CD4-positive, alpha-beta T cell treated with Interleukin-10 for 1 hour (primary cell): ENCODE measurements around the gene RPL10L.

Experiments used
- DNase-seq: peaks from one replicate; pipeline ENCODE4 v3.0.0-alpha.2; 2020

The RPL10L gene

DNA sequence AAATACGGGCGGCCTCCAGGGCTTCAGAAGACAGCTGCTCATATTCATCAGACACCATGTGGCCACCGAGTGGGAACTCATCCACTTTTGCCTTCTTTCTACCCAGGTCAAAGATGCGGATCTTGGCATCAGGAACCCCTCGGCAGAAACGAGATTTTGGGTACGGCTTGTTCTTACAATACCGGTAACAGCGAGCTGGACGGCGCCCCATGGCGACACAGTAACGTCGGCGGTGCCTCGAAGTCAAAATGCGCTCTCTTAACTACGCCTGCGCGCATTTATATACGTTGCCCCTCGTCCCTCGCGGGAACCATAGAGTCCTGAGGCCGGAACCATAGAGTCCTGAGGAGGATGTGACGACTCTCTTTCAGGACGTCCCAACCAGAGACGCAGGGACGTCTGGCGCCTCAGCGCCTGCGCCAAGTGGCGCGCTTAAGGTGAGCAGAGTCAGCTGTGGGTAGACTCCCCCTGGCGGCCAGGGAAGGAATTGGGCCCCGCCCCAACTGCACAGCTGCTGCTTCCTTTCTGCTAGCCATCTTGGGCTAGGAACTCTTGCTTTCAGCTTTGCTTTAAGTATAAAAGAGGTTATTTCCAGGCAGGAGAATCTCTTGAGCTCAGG is at the start of gene RPL10L:
RPL10L (minus strand) TSS at position 256 of the 619 bp plus-strand sequence; CDS start at position 211, 45 bp downstream.
- no peak for DNase-seq

DNA sequence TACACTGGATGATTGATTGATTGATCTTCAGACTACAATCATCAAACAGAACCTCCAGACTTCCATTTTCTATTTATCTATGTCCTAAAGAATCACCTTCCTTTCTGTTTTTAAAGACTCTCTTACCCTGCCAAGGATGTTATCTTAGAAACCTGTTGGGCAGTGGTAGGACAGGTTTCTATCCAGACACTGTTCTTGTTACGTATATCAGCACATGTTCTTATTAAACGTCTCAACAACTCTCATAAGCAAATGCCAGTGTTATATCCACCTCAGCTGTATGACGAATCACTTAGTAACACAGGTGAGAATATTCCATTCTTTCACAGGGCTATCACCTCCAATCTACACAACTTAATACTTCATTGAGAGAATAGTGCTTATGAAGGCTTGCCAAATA is 40.2 kb upstream of the RPL10L start:
- no peak for DNase-seq

DNA sequence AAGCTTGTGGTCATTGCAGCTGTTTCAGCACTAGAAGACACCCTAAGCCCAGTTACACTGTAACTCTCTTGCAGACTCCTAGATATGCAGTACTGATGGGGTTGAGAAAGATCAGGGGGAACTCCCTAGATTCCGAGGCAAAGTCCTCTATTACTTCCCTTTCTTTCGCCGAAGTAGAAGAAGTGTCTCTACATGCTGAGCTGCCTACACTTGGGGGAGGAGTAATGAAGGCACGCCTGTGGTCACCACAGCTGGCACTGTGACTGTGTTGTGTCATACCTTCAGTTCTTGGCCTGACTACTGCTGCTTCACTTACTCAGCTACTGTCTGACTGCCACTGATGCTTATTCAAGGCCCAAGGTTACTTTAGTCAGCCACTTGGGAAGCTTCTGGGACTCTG is 35.1 kb upstream of the RPL10L start:
- DNase-seq, result no peak

DNA sequence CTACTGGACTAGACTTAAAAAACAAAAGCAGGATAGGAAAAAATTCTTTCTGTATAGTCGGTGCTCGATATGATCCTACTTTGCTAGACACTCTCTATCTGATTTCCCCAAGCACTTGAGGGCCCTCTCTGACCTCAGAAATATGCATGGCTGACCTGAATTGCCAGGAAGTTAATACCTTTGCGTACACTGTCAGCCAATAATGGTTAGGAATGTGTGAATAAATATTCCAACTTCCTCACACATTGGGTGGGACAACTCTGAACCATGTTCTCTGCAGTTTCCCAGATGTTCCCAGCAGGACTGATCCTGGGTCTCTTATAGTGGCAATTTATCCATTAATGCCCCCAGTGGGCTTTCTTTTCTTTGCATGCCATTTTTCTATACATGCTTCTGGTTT is 20.5 kb upstream of the RPL10L start:
- no peak for DNase-seq

DNA sequence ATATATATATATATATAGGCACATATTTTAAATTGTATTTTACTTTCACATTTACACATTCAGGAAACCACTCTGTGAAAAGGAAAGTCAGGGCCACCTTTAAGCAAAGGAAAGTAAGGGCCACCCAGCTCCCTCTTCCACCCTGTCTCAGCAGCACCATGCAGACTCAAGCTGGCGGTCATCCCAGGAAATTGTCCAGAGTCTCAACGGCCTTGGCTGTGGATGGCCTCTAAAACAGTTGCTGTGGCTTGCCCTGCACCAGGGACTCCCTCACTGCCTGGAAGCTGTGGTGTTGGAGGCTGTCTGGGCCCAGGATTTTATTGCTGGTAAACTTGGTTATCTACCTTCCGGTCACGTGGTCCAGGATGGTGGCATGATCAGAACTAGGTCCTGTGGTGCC is 11.8 kb upstream of the RPL10L start:
- no peak for DNase-seq

DNA sequence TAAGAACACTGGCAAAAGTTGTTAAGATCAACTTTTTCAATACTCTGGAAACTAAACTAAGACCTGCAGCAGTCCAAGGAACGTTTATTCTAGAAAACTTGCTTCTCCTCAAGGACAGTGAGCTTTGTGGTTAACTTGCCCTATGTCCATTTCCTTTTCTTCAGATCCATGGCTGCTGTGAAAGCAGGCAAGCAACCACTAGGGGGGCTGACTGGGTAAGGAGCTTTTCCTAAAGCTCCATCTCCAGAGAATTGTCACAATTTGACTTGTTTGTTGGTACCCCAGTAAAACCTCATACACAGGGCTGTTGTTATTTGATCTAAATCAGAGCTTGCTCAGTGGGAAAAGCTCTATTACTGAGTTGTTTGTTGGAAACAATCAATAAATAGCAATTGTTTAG is 10.1 kb upstream of the RPL10L start:
- DNase-seq, result no peak

DNA sequence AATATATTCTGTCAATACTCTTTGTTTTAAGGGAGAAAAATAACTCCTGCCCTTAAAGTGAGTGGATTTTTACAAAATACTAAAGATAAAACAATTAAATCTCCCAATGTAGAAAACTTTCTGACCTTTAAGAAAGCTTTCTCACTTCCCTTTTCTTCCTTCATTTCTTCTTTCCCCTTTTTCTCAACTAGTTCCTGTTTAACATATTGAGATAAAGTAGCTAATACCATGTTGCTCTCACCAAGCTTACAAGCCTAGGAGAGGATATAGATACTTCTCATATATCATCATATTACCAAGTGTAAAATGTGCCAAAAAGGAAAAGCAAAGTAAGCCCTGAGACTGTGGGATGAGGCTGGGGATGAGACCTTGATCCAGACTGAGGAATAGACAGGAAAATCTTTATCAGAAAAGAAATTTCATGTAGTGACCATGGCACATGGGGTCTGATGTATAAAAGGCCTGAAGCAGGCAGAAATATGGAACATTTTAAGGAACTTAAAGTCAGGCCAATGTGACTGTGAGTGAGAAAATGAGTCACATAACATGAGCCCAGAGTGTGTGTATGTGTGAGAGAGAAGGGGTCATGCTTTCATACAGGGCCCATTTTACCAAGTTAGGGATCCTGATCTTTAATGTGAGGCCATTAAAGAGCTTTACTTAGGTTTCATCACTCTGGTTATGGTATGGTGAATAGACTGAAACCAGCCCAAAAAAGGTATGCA is 1.6 kb upstream of the RPL10L start:
- no peak for DNase-seq

DNA sequence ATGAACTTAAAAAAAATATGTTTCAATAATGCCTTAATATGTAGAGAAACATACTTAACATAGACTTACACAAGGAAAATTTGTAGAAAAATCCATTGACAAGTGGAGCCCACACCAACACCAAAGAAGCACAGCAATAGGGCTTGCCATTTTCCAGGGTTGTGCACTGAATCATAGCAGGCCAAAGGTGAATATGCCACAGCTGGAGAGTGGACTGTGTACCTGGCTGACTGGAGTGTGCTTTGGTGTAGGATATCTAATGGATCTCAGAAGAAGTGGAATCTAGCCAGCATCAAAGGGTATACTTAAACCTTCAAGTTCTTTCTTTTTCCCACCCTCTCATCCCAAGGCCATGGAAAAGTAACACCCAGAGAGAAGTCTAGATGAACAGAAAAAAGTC is 4.8 kb downstream of the RPL10L start:
- DNase-seq, result no peak

DNA sequence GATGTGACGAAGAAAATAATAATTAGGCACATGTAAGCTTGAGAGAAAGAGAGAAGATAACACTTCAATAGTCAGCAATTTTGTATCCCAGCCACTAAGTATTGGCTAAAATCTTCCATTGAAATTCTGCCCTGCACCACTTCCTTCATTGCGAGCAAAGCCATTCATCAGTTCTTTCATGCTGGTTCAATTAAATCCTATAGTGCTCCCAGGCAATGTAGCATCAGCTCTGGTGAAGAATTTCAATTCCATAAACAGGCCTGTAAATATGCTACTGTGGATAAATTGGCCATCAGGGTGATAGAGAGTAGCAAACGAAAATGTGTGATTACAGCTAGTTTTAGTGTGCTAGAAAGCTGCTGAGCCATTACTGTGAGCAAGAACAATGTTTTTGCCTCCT is 24.7 kb downstream of the RPL10L start:
- no peak for DNase-seq
